Endothelial cell of umbilical vein (primary cell): Measurements from ENCODE around the gene GPRIN2. TPM values are rescaled to one million over a fixed set of nuclear protein-coding genes. Genes with fewer than 3 reads are reported as not detected.

ENCODE experiments used
- BruUV-seq: library from RNA; stranded (reverse); fragments of 400-500 nt; replicated peaks from 2 replicates; lab custom pipeline; 2021; lab: Mats Ljungman, UMichigan
- CTCF ChIA-PET: fragments of 300-600, 350-600 bp; sonication (Branson Sonifier 250); formaldehyde crosslinking; loops from one replicate; lab custom pipeline; 2021; ENCODE audit warnings: antibody characterized with exemption, inconsistent platforms; lab: Charles Lee
- POLR2A ChIA-PET: fragments of 300-600, 350-600 bp; sonication (Branson Sonifier 250); formaldehyde crosslinking; loops from one replicate; lab custom pipeline; 2021; ENCODE audit warnings: antibody characterized with exemption, inconsistent platforms; lab: Charles Lee
- DNase-seq: peaks from one replicate; pipeline ENCODE4 v3.0.0-alpha.2; 2011; ENCODE audit warnings: low read depth, low spot score
- FAIRE-seq: peaks from 2 replicates; lab custom pipeline; 2011; peaks lifted over from hg19 to GRCh38; lab: Jason Lieb, UNC
- H2AFZ ChIP-seq: 2 replicates; pipeline ENCODE4 v1.6.0; 2012; ENCODE audit warnings: low read depth, low read length, control low read depth, inconsistent platforms
- H3K27ac ChIP-seq: 2 replicates; pipeline ENCODE4 v1.5.1; 2011; ENCODE audit warnings: low read depth, mild to moderate bottlenecking, control low read depth, low read length, moderate library complexity; ENCODE audit not compliant: insufficient read depth
- H3K27me3 ChIP-seq, 2 experiments: 2 replicates each; pipeline versions ENCODE4 v1.6.0 to v1.6.1; 2011; ENCODE audit warnings: low read length in 2 of 2, mixed read lengths in 1 of 2; ENCODE audit not compliant: control insufficient read depth in 2 of 2, insufficient read depth in 2 of 2
- H3K36me3 ChIP-seq, 2 experiments: 2 replicates in 1 of 2; 3 replicates in 1 of 2; pipeline ENCODE4 v1.5.1; 2011; ENCODE audit warnings: low read length in 2 of 2, mild to moderate bottlenecking in 1 of 2, moderate library complexity in 1 of 2; ENCODE audit not compliant: control insufficient read depth in 2 of 2, insufficient read depth in 2 of 2; ENCODE audit errors: extremely low read depth in 1 of 2
- H3K4me1 ChIP-seq: 3 replicates; pipeline ENCODE4 v1.5.1; 2011; ENCODE audit warnings: mild to moderate bottlenecking, low read length; ENCODE audit not compliant: control insufficient read depth, insufficient read depth; ENCODE audit errors: extremely low read depth
- H3K4me2 ChIP-seq: 2 replicates; pipeline ENCODE4 v1.6.1; 2011; ENCODE audit warnings: low read length, control low read depth, mixed read lengths; ENCODE audit not compliant: insufficient read depth
- H3K4me3 ChIP-seq, 3 experiments: fragments of 200-600 bp in 1 of 3; sonication (generic), shearing (Covaris generic) in 1 of 3; replicated peaks in 1 of 3; 2 replicates each; pipeline ENCODE4 v1.5.1; 2011 to 2016; ENCODE audit warnings: control low read depth in 3 of 3, low read length in 3 of 3, mild to moderate bottlenecking in 2 of 3, inconsistent platforms in 1 of 3, low read depth in 1 of 3, moderate library complexity in 1 of 3; ENCODE audit not compliant: insufficient read depth in 1 of 3
- H3K79me2 ChIP-seq: 2 replicates; pipeline ENCODE4 v1.6.0; 2012; ENCODE audit warnings: low read length, inconsistent platforms; ENCODE audit not compliant: control insufficient read depth, insufficient read depth
- H3K9ac ChIP-seq: replicated peaks from 2 replicates; pipeline ENCODE3; 2011; ENCODE audit warnings: low read length, control low read depth; ENCODE audit not compliant: insufficient read depth; ENCODE audit errors: extremely low read depth
- H3K9me1 ChIP-seq: replicated peaks from 3 replicates; pipeline ENCODE4 v1.6.0; 2011; ENCODE audit warnings: mild to moderate bottlenecking, low read length; ENCODE audit not compliant: control insufficient read depth, insufficient read depth; ENCODE audit errors: extremely low read depth
- H3K9me3 ChIP-seq: replicated peaks from 2 replicates; pipeline ENCODE4 v1.5.1; 2012; ENCODE audit warnings: low read length, inconsistent platforms; ENCODE audit not compliant: control insufficient read depth, insufficient read depth
- H4K20me1 ChIP-seq: replicated peaks from 2 replicates; pipeline ENCODE3; 2011; ENCODE audit warnings: mild to moderate bottlenecking, low read length; ENCODE audit not compliant: control insufficient read depth, insufficient read depth; ENCODE audit errors: extremely low read depth
- CTCF ChIP-seq, 2 donors: IDR thresholded peaks; 1 replicate in 1 of 2; 2 replicates in 1 of 2; pipeline ENCODE4 v1.5.1; 2011; ENCODE audit warnings: low read length in 2 of 2, mild to moderate bottlenecking in 2 of 2, moderate library complexity in 2 of 2, control low read depth in 1 of 2, inconsistent platforms in 1 of 2, low read depth in 1 of 2; ENCODE audit not compliant: insufficient read depth in 1 of 2; ENCODE audit errors: extremely low read depth in 1 of 2
- EZH2 ChIP-seq: IDR thresholded peaks from 2 replicates; pipeline ENCODE4 v1.6.1; 2012; ENCODE audit warnings: borderline replicate concordance, low read depth, mild to moderate bottlenecking, moderate library complexity, low read length, inconsistent platforms; ENCODE audit not compliant: severe bottlenecking
- FOS ChIP-seq: IDR thresholded peaks from 2 replicates; pipeline ENCODE4 v1.6.1; 2011; ENCODE audit warnings: mild to moderate bottlenecking, low read length, moderate library complexity, borderline replicate concordance; ENCODE audit not compliant: insufficient read depth
- GATA2 ChIP-seq: IDR thresholded peaks from 2 replicates; pipeline ENCODE4 v1.7.0; 2011; ENCODE audit warnings: low read depth, mild to moderate bottlenecking, moderate library complexity, mixed read lengths, low read length; ENCODE audit not compliant: insufficient read length, insufficient read depth
- MAX ChIP-seq: IDR thresholded peaks from 2 replicates; pipeline ENCODE4 v1.6.1; 2011; ENCODE audit not compliant: insufficient read depth, insufficient read length
- MYC ChIP-seq: IDR thresholded peaks from one replicate; pipeline ENCODE4 v1.6.1; 2011; ENCODE audit warnings: mild to moderate bottlenecking, low read depth, low read length
- POLR2A ChIP-seq: IDR thresholded peaks from 2 replicates; pipeline ENCODE4 v1.6.1; 2012; ENCODE audit warnings: low read depth, mild to moderate bottlenecking, control low read depth, low read length
- POLR2AphosphoS5 ChIP-seq: IDR thresholded peaks from 2 replicates; pipeline ENCODE4 v1.6.1; 2012; ENCODE audit warnings: low read depth, mild to moderate bottlenecking, control low read depth, low read length, moderate library complexity; ENCODE audit not compliant: insufficient read depth
- dilution Hi-C: fragments of 300-500 bp; cut with MboI; formaldehyde crosslinking; loops from one replicate; pipeline ENCODE4 v1.15.0; 2019; ENCODE audit warnings: low sequenced_read_pairs; ENCODE audit not compliant: extremely low pct_ligation_motif_present
- intact Hi-C: fragments of 100-400 bp; cut with micrococcal nuclease; formaldehyde crosslinking; loops from one replicate; pipeline ENCODE4 v1.10.0; 2022
- polyA plus RNA-seq, 4 experiments: library from polyadenylated mRNA; depleted of rRNA in 3 of 4; stranded (reverse) in 3 of 4; unstranded in 1 of 4; fragments of >200 nt; gene quantifications; 2 replicates each; pipeline versions ENCODE4 v1.2.1 to v1.2.3, GENCODE V29; 2011 to 2012; ENCODE audit warnings: missing spikeins in 1 of 4
- total RNA-seq: library from RNA; stranded (reverse); gene quantifications from 2 replicates; pipeline ENCODE4 v1.2.3, GENCODE V29; 2021

Gene GPRIN2
- total and polyA plus RNA-seq, 2 donors (not counting 3 experiments of a cell fraction or from before 2014, with no cell fraction given) = not detected

GRCh38 chr10:46520381-46520780 lies 36.1 kb downstream of the GPRIN2 start:
- Histone ChIP-seq H2AFZ (no peak overlapping the region), H3K4me2 (no peak overlapping the region), H3K27ac (no peak overlapping the region), H3K4me1 (no peaks in the 10 kb centered on the region), H4K20me1 (no peaks in the 10 kb centered on the region), H3K9me3 (no peaks in the 10 kb centered on the region), H3K4me3 (no peak overlapping the region), H3K9me1 (no peaks in the 10 kb centered on the region), H3K36me3 (no peaks in the 10 kb centered on the region), H3K79me2 (no peaks in the 10 kb centered on the region), H3K9ac (no peak overlapping the region), H3K27me3 (no peaks in the 10 kb centered on the region)
- ChIA-PET CTCF (no interaction called here), POLR2A (no interaction called here)
- FAIRE-seq (no peak), DNase-seq (no peak)
- intact Hi-C loops = no loop called here
- TF ChIP-seq EZH2 (no peak), MAX (no peak), POLR2A (no peak), GATA2 (no peak), POLR2AphosphoS5 (no peak), CTCF (IDR thresholded peaks at IDR 0.05; ENCODE audit: extremely low read depth in 1 of 2, insufficient read depth in 1 of 2, low read depth in 1 of 2, low read length in 2 of 2) (no peak), FOS (no peak), MYC (no peak)
- no TSS peak for BruUV-seq
- dilution Hi-C loops = no loop called here
